OCI-LY1 (cell line): ENCODE data around the gene TENM4.

Experiments
- H2AFZ ChIP-seq: fragments of 200-600 bp; sonication (generic), shearing (Covaris generic); 2 replicates; pipeline ENCODE4 v1.6.0; 2014; ENCODE audit warnings: antibody characterized with exemption, mild to moderate bottlenecking, low read length
- H3F3A ChIP-seq: fragments of 200-600 bp; sonication (generic), shearing (Covaris generic); 2 replicates; pipeline ENCODE4 v1.6.0; 2014; ENCODE audit warnings: mild to moderate bottlenecking, antibody characterized with exemption, low read length, moderate library complexity; ENCODE audit not compliant: insufficient read depth
- H3K27ac ChIP-seq: fragments of 200-600 bp; sonication (generic); 2 replicates; pipeline ENCODE4 v1.5.1; 2014; ENCODE audit warnings: low read length, mixed run types, mild to moderate bottlenecking, low read depth; ENCODE audit not compliant: poor library complexity, severe bottlenecking
- H3K27me3 ChIP-seq: fragments of 200-600 bp; sonication (generic); 2 replicates; pipeline ENCODE4 v1.6.0; 2014; ENCODE audit warnings: antibody characterized with exemption, mild to moderate bottlenecking, low read length, moderate library complexity; ENCODE audit not compliant: insufficient read depth
- H3K36me3 ChIP-seq: fragments of 200-600 bp; sonication (generic); 2 replicates; pipeline ENCODE4 v1.6.1; 2014; ENCODE audit warnings: mild to moderate bottlenecking, antibody characterized with exemption, low read length, moderate library complexity, mixed read lengths; ENCODE audit not compliant: insufficient read depth
- H3K4me1 ChIP-seq: fragments of 200-600 bp; sonication (generic); 2 replicates; pipeline ENCODE4 v1.5.1; 2014; ENCODE audit warnings: mild to moderate bottlenecking, low read length, moderate library complexity; ENCODE audit not compliant: insufficient read depth, severe bottlenecking
- H3K4me2 ChIP-seq: fragments of 200-600 bp; sonication (generic), shearing (Covaris generic); 2 replicates; pipeline ENCODE4 v1.6.1; 2014; ENCODE audit warnings: low read length
- H3K4me3 ChIP-seq: fragments of 200-600 bp; sonication (generic); 2 replicates; pipeline ENCODE4 v1.5.1; 2014; ENCODE audit warnings: low read length, low read depth, mild to moderate bottlenecking, mixed read lengths; ENCODE audit not compliant: poor library complexity, severe bottlenecking
- H3K79me2 ChIP-seq: fragments of 200-600 bp; shearing (Covaris generic); 2 replicates; pipeline ENCODE4 v1.6.1; 2016; ENCODE audit warnings: mixed run types, low read length, mixed read lengths; ENCODE audit not compliant: insufficient read depth
- H3K9ac ChIP-seq: fragments of 200-600 bp; sonication (generic), shearing (Covaris generic); 2 replicates; pipeline ENCODE4 v1.6.1; 2014; ENCODE audit warnings: mild to moderate bottlenecking, low read length, mixed read lengths
- H3K9me2 ChIP-seq: fragments of 200-600 bp; sonication (generic), shearing (Covaris generic); 2 replicates; pipeline ENCODE4 v1.6.1; 2014; ENCODE audit warnings: low read depth, mild to moderate bottlenecking, low read length, mixed read lengths
- H3K9me3 ChIP-seq: fragments of 200-600 bp; shearing (Covaris generic); 2 replicates; pipeline ENCODE4 v1.6.1; 2014; ENCODE audit warnings: low read length, mixed read lengths
- H4K20me1 ChIP-seq: fragments of 200-600 bp; sonication (generic), shearing (Covaris generic); 2 replicates; pipeline ENCODE4 v1.6.0; 2016; ENCODE audit warnings: mild to moderate bottlenecking, low read length; ENCODE audit not compliant: insufficient read depth
- EZH2 ChIP-seq: fragments of 200-600 bp; sonication (generic), shearing (Covaris generic); IDR thresholded peaks from 2 replicates; pipeline ENCODE4 v1.8.0; 2017; ENCODE audit warnings: borderline replicate concordance, mixed run types, mild to moderate bottlenecking, antibody characterized with exemption, low read length, moderate library complexity, mixed read lengths
- TF ChIP-seq, protein P1 (sequence below): fragments of 200-600 bp; sonication (generic), shearing (Covaris generic); IDR thresholded peaks from 2 replicates; pipeline ENCODE4 v1.5.1; 2017; ENCODE audit warnings: mild to moderate bottlenecking, antibody characterized with exemption, low read length, moderate library complexity, mixed read lengths

TENM4 gene

DNA sequence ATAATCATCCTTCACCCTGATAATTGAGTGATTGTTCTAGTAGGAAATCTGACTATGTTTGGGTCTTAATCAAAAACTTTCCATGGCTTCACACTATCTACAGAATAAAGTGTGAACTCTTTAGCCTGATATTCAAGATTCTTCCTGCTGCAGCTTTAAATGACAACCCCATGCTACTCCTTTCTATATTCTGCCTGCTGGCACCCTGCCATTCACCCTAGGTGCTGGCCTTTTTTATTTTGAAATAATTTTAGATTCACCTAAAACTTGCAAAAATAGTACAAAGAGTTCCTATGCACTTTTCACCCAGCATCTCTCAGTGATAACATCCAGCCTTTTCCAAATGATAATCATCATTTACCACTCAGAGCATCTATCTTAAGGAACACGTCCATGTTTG, 502.8 kb downstream of the TENM4 start:
- H3K9me3 ChIP-seq = no peaks in the 10 kb centered on the region
- H3K4me3 ChIP-seq = no peak overlapping the region
- H3K4me1 ChIP-seq = no peaks in the 10 kb centered on the region
- no peaks in the 10 kb centered on the region for H3K9me2 ChIP-seq
- H3K27me3 ChIP-seq = no peaks in the 10 kb centered on the region
- no peaks in the 10 kb centered on the region for H4K20me1 ChIP-seq
- H3F3A ChIP-seq = no peaks in the 10 kb centered on the region
- H3K79me2 ChIP-seq = no peaks in the 10 kb centered on the region
- no peak overlapping the region for H3K4me2 ChIP-seq
- no peaks in the 10 kb centered on the region for H3K36me3 ChIP-seq
- no peak overlapping the region for H2AFZ ChIP-seq
- TF ChIP-seq, protein P1, sequence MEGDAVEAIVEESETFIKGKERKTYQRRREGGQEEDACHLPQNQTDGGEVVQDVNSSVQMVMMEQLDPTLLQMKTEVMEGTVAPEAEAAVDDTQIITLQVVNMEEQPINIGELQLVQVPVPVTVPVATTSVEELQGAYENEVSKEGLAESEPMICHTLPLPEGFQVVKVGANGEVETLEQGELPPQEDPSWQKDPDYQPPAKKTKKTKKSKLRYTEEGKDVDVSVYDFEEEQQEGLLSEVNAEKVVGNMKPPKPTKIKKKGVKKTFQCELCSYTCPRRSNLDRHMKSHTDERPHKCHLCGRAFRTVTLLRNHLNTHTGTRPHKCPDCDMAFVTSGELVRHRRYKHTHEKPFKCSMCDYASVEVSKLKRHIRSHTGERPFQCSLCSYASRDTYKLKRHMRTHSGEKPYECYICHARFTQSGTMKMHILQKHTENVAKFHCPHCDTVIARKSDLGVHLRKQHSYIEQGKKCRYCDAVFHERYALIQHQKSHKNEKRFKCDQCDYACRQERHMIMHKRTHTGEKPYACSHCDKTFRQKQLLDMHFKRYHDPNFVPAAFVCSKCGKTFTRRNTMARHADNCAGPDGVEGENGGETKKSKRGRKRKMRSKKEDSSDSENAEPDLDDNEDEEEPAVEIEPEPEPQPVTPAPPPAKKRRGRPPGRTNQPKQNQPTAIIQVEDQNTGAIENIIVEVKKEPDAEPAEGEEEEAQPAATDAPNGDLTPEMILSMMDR = no peak
- TF ChIP-seq EZH2 = no peak
- H3K27ac ChIP-seq = no peak overlapping the region
- no peak overlapping the region for H3K9ac ChIP-seq

DNA sequence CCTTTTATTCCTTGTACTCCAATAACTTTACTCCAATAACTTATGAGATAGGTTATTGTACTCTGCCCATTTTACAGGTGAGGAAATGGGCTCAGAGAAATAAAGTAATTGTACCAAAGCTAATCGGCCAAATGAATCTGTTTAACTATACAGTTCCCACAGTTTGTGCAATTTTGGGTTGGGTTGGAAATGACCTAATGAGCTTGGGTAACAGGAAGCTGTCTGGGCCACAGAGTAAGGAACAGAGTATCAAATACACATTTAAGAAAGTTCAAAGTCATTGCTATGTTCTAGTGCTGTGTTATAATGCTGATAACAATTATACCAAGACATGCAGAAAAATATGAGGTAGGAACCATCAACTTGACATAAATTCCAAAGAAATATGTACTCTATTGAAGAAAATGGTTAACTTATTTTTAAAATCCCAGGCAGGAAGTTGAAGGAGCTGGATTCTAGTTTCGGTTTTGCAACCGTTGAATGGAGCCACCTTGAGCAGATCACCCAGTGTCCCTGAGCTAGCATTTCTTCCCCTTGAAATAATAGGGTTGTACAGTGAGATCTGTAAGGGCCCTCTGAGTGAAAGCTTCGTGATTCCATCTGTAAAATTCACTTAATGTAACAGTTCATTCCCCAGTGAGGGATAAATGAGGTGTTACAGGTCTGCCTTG, 505.3 kb downstream of the TENM4 start:
- Histone ChIP-seq H3K27ac (no peak overlapping the region), H3K4me2 (no peak overlapping the region), H3K4me1 (no peaks in the 10 kb centered on the region), H3F3A (no peaks in the 10 kb centered on the region), H3K27me3 (no peaks in the 10 kb centered on the region), H4K20me1 (no peaks in the 10 kb centered on the region), H3K9ac (no peak overlapping the region), H3K9me2 (no peaks in the 10 kb centered on the region), H2AFZ (no peak overlapping the region), H3K9me3 (no peaks in the 10 kb centered on the region), H3K36me3 (no peaks in the 10 kb centered on the region), H3K79me2 (no peaks in the 10 kb centered on the region), H3K4me3 (no peak overlapping the region)
- TF ChIP-seq, protein P1 = no peak
- TF ChIP-seq EZH2 = no peak

DNA sequence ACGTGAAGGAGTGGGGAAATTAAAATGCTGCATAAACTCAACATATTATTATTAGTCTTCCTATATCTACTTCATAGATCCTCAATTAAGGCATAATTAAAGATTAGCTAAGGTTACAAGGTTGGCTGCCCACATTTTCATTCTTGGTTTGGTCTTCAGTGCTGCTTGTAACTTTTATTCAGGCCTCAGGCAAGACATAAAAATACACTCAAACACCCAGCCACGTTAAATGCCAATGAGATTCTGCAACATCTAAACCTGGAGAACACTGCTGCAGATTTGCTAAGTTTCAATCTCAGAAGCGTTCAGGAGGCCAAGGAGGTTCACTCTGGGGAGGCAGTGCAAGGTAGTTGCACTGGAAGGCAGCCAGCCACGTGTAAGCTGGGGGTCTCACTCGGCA, 507.5 kb downstream of the TENM4 start:
- no peaks in the 10 kb centered on the region for H3F3A ChIP-seq
- H3K79me2 ChIP-seq = no peaks in the 10 kb centered on the region
- no peak overlapping the region for H3K4me3 ChIP-seq
- no peaks in the 10 kb centered on the region for H4K20me1 ChIP-seq
- no peak overlapping the region for H3K9ac ChIP-seq
- H3K9me2 ChIP-seq = no peaks in the 10 kb centered on the region
- no peak overlapping the region for H3K4me2 ChIP-seq
- H3K27ac ChIP-seq = no peak overlapping the region
- no peak for TF ChIP-seq EZH2
- TF ChIP-seq, protein P1 = no peak
- no peak overlapping the region for H2AFZ ChIP-seq
- no peaks in the 10 kb centered on the region for H3K9me3 ChIP-seq
- no peaks in the 10 kb centered on the region for H3K36me3 ChIP-seq
- H3K4me1 ChIP-seq = no peaks in the 10 kb centered on the region
- peaks cover 5% of the 10 kb centered on the region; the same call in 1 of the 2 replicates for H3K27me3 ChIP-seq
